Hematopoietic multipotent progenitor cell treated with erythropoietin and hydrocortisone succinate and interleukin-3 and kit ligand, for 4 days (in vitro differentiated cells): Measurements from ENCODE around the gene TRIM60.
"Not testable (repeated sequence)": the region's sequence is repeated elsewhere in the genome, so short reads cannot be mapped to it uniquely, and the experiment has no call there.

Source experiments
- DNase-seq: peaks from one replicate; pipeline ENCODE4 v3.0.0-alpha.2; 2015

The TRIM60 gene

GRCh38 chr4:165055601-165056000, 23.8 kb downstream of the TRIM60 start:
- no peak for DNase-seq

GRCh38 chr4:165058666-165059065, 26.9 kb downstream of the TRIM60 start:
- no peak for DNase-seq

- DNase-seq, result no peak
These were observed 27.6 kb downstream of the TRIM60 start for GRCh38 chr4:165059386-165059785.

- peak; percentile 9 for DNase-seq
These were observed 29.1 kb downstream of the TRIM60 start for GRCh38 chr4:165060938-165061337.

- DNase-seq, result no peak
These were observed 38.8 kb downstream of the TRIM60 start for GRCh38 chr4:165070560-165070959.

GRCh38 chr4:165073346-165073745, 41.5 kb downstream of the TRIM60 start:
- DNase-seq, result not testable (repeated sequence)

- DNase-seq, result no peak
These were observed 45.3 kb downstream of the TRIM60 start for GRCh38 chr4:165077034-165077578.

GRCh38 chr4:165079476-165079875, 47.7 kb downstream of the TRIM60 start:
- DNase-seq, result peak; percentile 38

GRCh38 chr4:165084787-165085186, 53.0 kb downstream of the TRIM60 start:
- DNase-seq, result not testable (repeated sequence)

- DNase-seq, result no peak
These were observed 54.1 kb downstream of the TRIM60 start for GRCh38 chr4:165085946-165086345.

- DNase-seq, result no peak
These were observed 56.6 kb downstream of the TRIM60 start for GRCh38 chr4:165088366-165088765.
